Naive thymus-derived CD4-positive, alpha-beta T cell (primary cell): ENCODE results near the gene SMURF1. TPM values are rescaled to one million over a fixed set of nuclear protein-coding genes. Genes with fewer than 3 reads are reported as not detected.
A peak's percentile ranks its signal among the peaks of the same experiment; 100 is the strongest.

Experiments
- ATAC-seq: fragments of 150-1000 bp; cut with Tn5 transposase; 2 replicates; pipeline ENCODE4 v1.10.0; 2021; ENCODE audit warnings: mild to moderate bottlenecking, moderate library complexity
- CTCF ChIA-PET: fragments of 350-600 bp; sonication (Branson Sonifier 250); formaldehyde crosslinking; loops from one replicate; lab custom pipeline; 2021; ENCODE audit warnings: antibody characterized with exemption; lab: Charles Lee
- POLR2A ChIA-PET: fragments of 350-600 bp; sonication (Branson Sonifier 250); formaldehyde crosslinking; loops from one replicate; lab custom pipeline; 2021; ENCODE audit warnings: antibody characterized with exemption, inconsistent platforms; lab: Charles Lee
- DNase-seq, 9 donors: peaks; one replicate each; pipeline versions ENCODE4 v3.0.0 to v3.0.0-alpha.2; 2020 to 2022; ENCODE audit warnings: mixed read lengths in 1 of 9
- H3K27ac ChIP-seq: one replicate; pipeline ENCODE4 v1.7.0; 2013; ENCODE audit warnings: mild to moderate bottlenecking, low read depth, low read length, moderate library complexity
- H3K27me3 ChIP-seq, 2 donors: one replicate each; pipeline ENCODE4 v1.7.0; 2013; ENCODE audit warnings: low read length in 2 of 2, mild to moderate bottlenecking in 2 of 2, moderate library complexity in 2 of 2; ENCODE audit not compliant: control insufficient read depth in 2 of 2, insufficient read depth in 2 of 2
- H3K36me3 ChIP-seq, 3 experiments: 1 replicate in 2 of 3; 2 replicates in 1 of 3; pipeline ENCODE4 v1.7.0; 2013; ENCODE audit warnings: low read length in 3 of 3, mild to moderate bottlenecking in 3 of 3, moderate library complexity in 1 of 3; ENCODE audit not compliant: insufficient read depth in 3 of 3, control insufficient read depth in 2 of 3
- H3K4me1 ChIP-seq, 2 donors: one replicate each; pipeline ENCODE4 v1.7.0; 2013; ENCODE audit warnings: low read length in 2 of 2, mild to moderate bottlenecking in 2 of 2, moderate library complexity in 1 of 2; ENCODE audit not compliant: control insufficient read depth in 2 of 2, insufficient read depth in 2 of 2
- H3K4me3 ChIP-seq: 2 replicates; pipeline ENCODE4 v1.7.0; 2013; ENCODE audit warnings: mild to moderate bottlenecking, low read length
- H3K9me3 ChIP-seq, 3 experiments: 1 replicate in 2 of 3; 2 replicates in 1 of 3; pipeline ENCODE4 v1.7.0; 2013; ENCODE audit warnings: low read length in 3 of 3; ENCODE audit not compliant: control insufficient read depth in 2 of 3
- H3K27ac Mint-ChIP-seq, 9 donors: one replicate each; pipeline ENCODE4 v1.8.0; 2020 to 2022; ENCODE audit warnings: mixed read lengths in 9 of 9, mild to moderate bottlenecking in 8 of 9, moderate library complexity in 5 of 9, inconsistent platforms in 2 of 9
- H3K27me3 Mint-ChIP-seq, 5 donors: one replicate each; pipeline ENCODE4 v1.8.0; 2021 to 2022; ENCODE audit warnings: mixed read lengths in 5 of 5, mild to moderate bottlenecking in 1 of 5
- H3K36me3 Mint-ChIP-seq, 5 donors: one replicate each; pipeline ENCODE4 v1.8.0; 2020 to 2022; ENCODE audit warnings: mixed read lengths in 5 of 5, mild to moderate bottlenecking in 3 of 5, inconsistent platforms in 1 of 5
- H3K4me1 Mint-ChIP-seq, 7 donors: one replicate each; pipeline ENCODE4 v1.8.0; 2020 to 2022; ENCODE audit warnings: mixed read lengths in 7 of 7, mild to moderate bottlenecking in 3 of 7, inconsistent platforms in 1 of 7
- H3K4me3 Mint-ChIP-seq, 10 donors: one replicate each; pipeline ENCODE4 v1.8.0; 2020 to 2022; ENCODE audit warnings: mild to moderate bottlenecking in 10 of 10, mixed read lengths in 10 of 10, moderate library complexity in 6 of 10, inconsistent platforms in 2 of 10
- H3K9me3 Mint-ChIP-seq, 11 donors: one replicate each; pipeline ENCODE4 v1.8.0; 2020 to 2022; ENCODE audit warnings: mixed read lengths in 11 of 11, mild to moderate bottlenecking in 4 of 11, inconsistent platforms in 1 of 11, moderate library complexity in 1 of 11
- intact Hi-C, 2 donors: fragments of 100-400 bp; cut with micrococcal nuclease; formaldehyde crosslinking; loops; one replicate each; pipeline ENCODE4 v1.15.1; 2023
- polyA plus RNA-seq, 2 donors: library from polyadenylated mRNA; unstranded; fragments of 300-500 nt; fragmentation: Illumina TruSeq; gene quantifications; one replicate each; pipeline ENCODE4 v1.2.3, GENCODE V29; 2021
- total RNA-seq, 6 experiments: library from RNA in 5 of 6; stranded (reverse) in 5 of 6; gene quantifications; 1 replicate in 5 of 6; 2 replicates in 1 of 6; pipeline ENCODE4 v1.2.3 and lab custom pipeline; 2021 to 2026

SMURF1 gene
- total and polyA plus RNA-seq, 7 experiments from 2014 or later: 1.3 to 26.4 (median 20.4) TPM

DNA sequence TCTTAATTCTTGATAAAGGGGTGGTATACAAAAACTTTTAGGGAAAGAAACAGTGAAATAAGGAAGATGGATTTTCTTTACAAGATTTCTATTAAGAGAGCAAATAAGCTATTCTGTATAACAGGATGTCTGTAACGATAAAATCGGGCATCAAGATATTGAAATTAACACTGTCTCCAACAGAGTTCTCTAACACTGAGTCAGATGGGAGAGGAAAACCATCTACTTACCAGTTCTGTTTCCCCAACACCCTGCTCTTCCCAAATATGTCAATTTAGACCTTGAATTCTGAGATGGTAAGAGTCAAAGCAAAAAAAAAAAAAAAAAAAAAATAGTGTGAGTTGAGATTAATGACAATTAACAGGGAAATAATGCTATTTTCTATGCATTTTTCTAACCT, 23.0 kb downstream of the SMURF1 start:
- no peaks in the 10 kb centered on the region for H3K27me3 ChIP-seq
- H3K4me1 ChIP-seq: peaks cover 0 to 10% of the 10 kb centered on the region in 2 donors
- Mint-ChIP-seq H3K4me3 (peak overlapping the region in 1 of 10 donors; percentile 11), H3K27me3 (no peaks in the 10 kb centered on the region), H3K4me1 (peaks cover 25 to 72% (median 59%) of the 10 kb centered on the region in 7 donors), H3K27ac (no peak overlapping the region), H3K9me3 (peaks cover 0 to 14% (median 5%) of the 10 kb centered on the region in 11 donors), H3K36me3 (peaks cover 9 to 43% (median 31%) of the 10 kb centered on the region in 5 donors)
- peaks cover 0 to 5% (median 0%) of the 10 kb centered on the region in 3 experiments for H3K36me3 ChIP-seq
- H3K4me3 ChIP-seq: no peak overlapping the region
- intact Hi-C loops: no loop called here
- DNase-seq: no peak
- H3K9me3 ChIP-seq: no peaks in the 10 kb centered on the region
- ATAC-seq: no peak
- no peak overlapping the region for H3K27ac ChIP-seq
- POLR2A ChIA-PET: interaction anchor here (1.0 kb wide), 1 partner anchor 22 kb away, joined by 3 read pairs; no protein-coding TSS in a partner anchor
- CTCF ChIA-PET: interaction anchor here (0.6 to 0.7 kb wide), 2 partner anchors 11 to 20 kb away, joined by 3 to 5 read pairs; no protein-coding TSS in a partner anchor

DNA sequence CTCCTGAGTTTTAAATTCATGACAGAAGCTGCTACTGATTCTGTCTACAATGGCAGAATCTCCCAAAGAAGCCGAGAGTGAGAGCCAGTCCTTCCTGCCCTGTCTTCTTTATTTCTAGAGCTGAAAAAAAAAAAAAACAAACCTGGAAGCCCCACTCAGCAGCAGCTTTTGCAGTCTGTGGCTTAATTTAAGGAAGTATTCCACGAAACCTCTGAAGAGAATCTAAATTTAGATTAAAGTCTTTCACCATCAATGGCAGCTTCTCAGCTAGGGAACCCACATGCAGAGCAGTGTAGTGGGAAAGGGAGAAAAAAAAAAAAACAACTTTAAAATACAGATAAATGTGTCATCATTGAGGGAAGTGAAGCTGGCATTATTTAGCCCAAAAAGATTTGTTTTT, 23.4 kb downstream of the SMURF1 start:
- H3K36me3 ChIP-seq: peaks cover 0 to 5% (median 0%) of the 10 kb centered on the region in 3 experiments
- H3K9me3 ChIP-seq: no peaks in the 10 kb centered on the region
- H3K27ac Mint-ChIP-seq: peak overlapping the region in 2 of 9 donors; percentile 26 to 70
- H3K27me3 Mint-ChIP-seq: no peaks in the 10 kb centered on the region
- no peak overlapping the region for H3K4me3 ChIP-seq
- H3K4me3 Mint-ChIP-seq: peak overlapping the region in 2 of 10 donors; percentile 11 to 30
- H3K9me3 Mint-ChIP-seq: peaks cover 0 to 16% (median 5%) of the 10 kb centered on the region in 11 donors
- no peak for DNase-seq
- CTCF ChIA-PET: interaction anchor here (0.6 kb wide), 1 partner anchor 12 kb away, joined by 3 read pairs; no protein-coding TSS in a partner anchor
- peaks cover 23 to 72% (median 59%) of the 10 kb centered on the region in 7 donors for H3K4me1 Mint-ChIP-seq
- H3K4me1 ChIP-seq: peaks cover 0 to 6% of the 10 kb centered on the region in 2 donors
- no peaks in the 10 kb centered on the region for H3K27me3 ChIP-seq
- intact Hi-C loops: no loop called here
- POLR2A ChIA-PET: interaction anchor here (1.0 kb wide), 1 partner anchor 22 kb away, joined by 3 read pairs; no protein-coding TSS in a partner anchor
- no peak overlapping the region for H3K27ac ChIP-seq
- peak; percentile 55 for ATAC-seq
- H3K36me3 Mint-ChIP-seq: peaks cover 9 to 44% (median 31%) of the 10 kb centered on the region in 5 donors

DNA sequence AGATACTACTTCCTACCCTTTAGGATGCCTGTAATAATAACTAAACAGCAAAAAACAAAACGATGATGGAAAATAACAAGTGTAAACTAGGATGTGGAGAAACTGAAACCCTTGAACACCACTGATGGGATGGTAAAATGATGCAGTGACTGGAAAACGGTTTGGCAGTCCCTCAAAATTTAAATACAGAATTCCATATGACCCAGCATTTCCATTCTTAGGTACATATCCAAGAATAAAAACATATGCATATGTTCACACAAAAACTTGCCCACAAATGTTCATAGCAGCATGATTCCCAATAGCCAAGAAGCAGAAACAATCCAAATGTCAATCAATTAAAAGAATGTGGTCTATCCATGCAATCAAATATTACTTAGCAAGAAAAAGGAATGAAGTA, 25.8 kb downstream of the SMURF1 start:
- no peak for DNase-seq
- peaks cover 13 to 63% (median 45%) of the 10 kb centered on the region in 5 donors for H3K36me3 Mint-ChIP-seq
- POLR2A ChIA-PET: no interaction called here

GRCh38 chr7:99116144-99116543, 27.8 kb downstream of the SMURF1 start:
- H3K4me1 ChIP-seq: peaks cover 0 to 11% of the 10 kb centered on the region in 2 donors
- Mint-ChIP-seq H3K4me1 (peaks cover 26 to 79% (median 67%) of the 10 kb centered on the region in 7 donors), H3K27me3 (no peaks in the 10 kb centered on the region), H3K9me3 (peaks cover 1 to 34% (median 10%) of the 10 kb centered on the region in 11 donors), H3K36me3 (peaks cover 13 to 59% (median 48%) of the 10 kb centered on the region in 5 donors), H3K27ac (peak overlapping the region in 3 of 9 donors; percentile 16 to 26 (median 19)), H3K4me3 (no peak overlapping the region)
- POLR2A ChIA-PET: interaction anchor here (0.7 kb wide), 1 partner anchor 69 kb away, joined by 4 read pairs; no protein-coding TSS in a partner anchor
- H3K9me3 ChIP-seq: no peaks in the 10 kb centered on the region
- intact Hi-C loops: no loop called here
- no peaks in the 10 kb centered on the region for H3K27me3 ChIP-seq
- peaks cover 0 to 5% (median 0%) of the 10 kb centered on the region in 3 experiments for H3K36me3 ChIP-seq
- H3K4me3 ChIP-seq: no peak overlapping the region
- H3K27ac ChIP-seq: no peak overlapping the region
- ATAC-seq (no peak), DNase-seq (no peak)
- CTCF ChIA-PET: interaction anchor here (0.7 kb wide), 1 partner anchor 173 kb away, joined by 3 read pairs; no protein-coding TSS in a partner anchor

More for the DNA sequence above, 25.8 kb downstream of the SMURF1 start:
- CTCF ChIA-PET: no interaction called here
- H3K27me3 Mint-ChIP-seq: no peaks in the 10 kb centered on the region
- no peak for ATAC-seq
- H3K4me1 ChIP-seq: no peaks in the 10 kb centered on the region
- H3K27ac Mint-ChIP-seq: no peak overlapping the region
- no peak overlapping the region for H3K4me3 ChIP-seq
- peaks cover 16 to 67% (median 56%) of the 10 kb centered on the region in 7 donors for H3K4me1 Mint-ChIP-seq
- H3K27me3 ChIP-seq: no peaks in the 10 kb centered on the region
- H3K4me3 Mint-ChIP-seq: no peak overlapping the region
- no peaks in the 10 kb centered on the region for H3K9me3 ChIP-seq
- H3K27ac ChIP-seq: no peak overlapping the region
- peaks cover 0 to 5% (median 0%) of the 10 kb centered on the region in 3 experiments for H3K36me3 ChIP-seq
- intact Hi-C loops: no loop called here
- peaks cover 1 to 32% (median 11%) of the 10 kb centered on the region in 11 donors for H3K9me3 Mint-ChIP-seq

DNA sequence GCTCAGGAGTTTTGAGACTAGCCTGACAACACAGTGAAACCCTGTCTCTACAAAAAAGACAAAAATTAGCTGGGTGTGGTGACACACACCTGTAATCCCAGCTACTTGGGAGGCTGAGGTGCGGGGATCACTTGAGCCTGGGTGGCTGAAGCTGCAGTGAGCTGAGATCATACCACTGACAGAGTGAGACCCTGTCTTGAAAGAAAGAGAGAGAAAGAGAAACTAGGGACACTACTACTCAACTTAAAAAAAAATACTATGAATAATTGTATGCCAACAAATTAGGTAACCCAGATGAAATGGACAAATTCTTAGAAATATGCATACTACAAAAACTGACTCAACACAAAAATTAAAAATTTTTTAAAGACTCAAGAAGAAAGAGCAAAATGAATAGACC, 28.5 kb downstream of the SMURF1 start:
- intact Hi-C loops: no loop called here
- DNase-seq (no peak), ATAC-seq (no peak)
- Mint-ChIP-seq H3K4me1 (peaks cover 21 to 79% (median 66%) of the 10 kb centered on the region in 7 donors), H3K36me3 (peaks cover 11 to 58% (median 42%) of the 10 kb centered on the region in 5 donors), H3K27ac (peak overlapping the region in 3 of 9 donors; percentile 19 to 68 (median 26)), H3K9me3 (peaks cover 1 to 34% (median 10%) of the 10 kb centered on the region in 11 donors), H3K27me3 (no peaks in the 10 kb centered on the region), H3K4me3 (no peak overlapping the region)
- POLR2A ChIA-PET: interaction anchor here (0.7 to 1.5 kb wide), 2 partner anchors 29 to 68 kb away, joined by 4 to 5 read pairs; partner anchors contain the start of gene SMURF1
- Histone ChIP-seq H3K9me3 (no peaks in the 10 kb centered on the region), H3K4me3 (no peak overlapping the region), H3K36me3 (peaks cover 0 to 5% (median 0%) of the 10 kb centered on the region in 3 experiments), H3K4me1 (peaks cover 0 to 11% of the 10 kb centered on the region in 2 donors), H3K27ac (no peak overlapping the region), H3K27me3 (no peaks in the 10 kb centered on the region)
- CTCF ChIA-PET: interaction anchor here (0.7 kb wide), 1 partner anchor 172 kb away, joined by 3 read pairs; no protein-coding TSS in a partner anchor

GRCh38 chr7:99112979-99113378, 30.9 kb downstream of the SMURF1 start:
- no peak overlapping the region for H3K27ac ChIP-seq
- Mint-ChIP-seq H3K27ac (peak overlapping the region in 2 of 9 donors; percentile 36 to 75), H3K36me3 (peaks cover 4 to 36% (median 20%) of the 10 kb centered on the region in 5 donors), H3K4me1 (peaks cover 29 to 82% (median 72%) of the 10 kb centered on the region in 7 donors), H3K4me3 (peak overlapping the region in 1 of 10 donors; percentile 29), H3K9me3 (peaks cover under 1 to 31% (median 10%) of the 10 kb centered on the region in 11 donors), H3K27me3 (no peaks in the 10 kb centered on the region)
- CTCF ChIA-PET: no interaction called here
- intact Hi-C loops: loop anchor here in 1 of 2 donors (2.0 kb wide), 1 partner anchor 30 kb away; no protein-coding TSS in a partner anchor
- H3K4me1 ChIP-seq: peaks cover 0 to 21% of the 10 kb centered on the region in 2 donors
- H3K36me3 ChIP-seq: no peaks in the 10 kb centered on the region
- H3K4me3 ChIP-seq: no peak overlapping the region
- H3K27me3 ChIP-seq: no peaks in the 10 kb centered on the region
- H3K9me3 ChIP-seq: no peaks in the 10 kb centered on the region
- DNase-seq (no peak), ATAC-seq (no peak)
- POLR2A ChIA-PET: interaction anchor here (0.7 kb wide), 1 partner anchor 23 kb away, joined by 3 read pairs; no protein-coding TSS in a partner anchor
